ENCODE results near the gene MYEF2.

Gene MYEF2

GRCh38 chr15:48096355-48096786 lies 81.7 kb downstream of the MYEF2 start:
- peak; percentile 51 for DNase-seq (ENCODE audit: low read depth)
- no peak overlapping the region for H3K4me3 ChIP-seq (ENCODE audit: low read depth, low read length)
- no peak for TF ChIP-seq CTCF (IDR thresholded peaks at IDR 0.05; ENCODE audit: insufficient read depth, low read depth, low read length, missing control alignments)

- TF ChIP-seq CTCF (IDR thresholded peaks at IDR 0.05; ENCODE audit: insufficient read depth, low read depth, low read length, missing control alignments), result no peak
Observed at GRCh38 chr15:48091522-48091921, 86.6 kb downstream of the MYEF2 start.

GRCh38 chr15:48090666-48091065 lies 87.4 kb downstream of the MYEF2 start:
- no peak overlapping the region for H3K4me3 ChIP-seq (ENCODE audit: low read depth, low read length)
- no peak for DNase-seq (ENCODE audit: low read depth)
- TF ChIP-seq CTCF (IDR thresholded peaks at IDR 0.05; ENCODE audit: insufficient read depth, low read depth, low read length, missing control alignments), result no peak

More at GRCh38 chr15:48091522-48091921, 86.6 kb downstream of the MYEF2 start:
- no peak for DNase-seq (ENCODE audit: low read depth)
- H3K4me3 ChIP-seq (ENCODE audit: low read depth, low read length), result no peak overlapping the region

GRCh38 chr15:48090115-48090514 lies 88.0 kb downstream of the MYEF2 start:
- DNase-seq (ENCODE audit: low read depth), result no peak
- no peak for TF ChIP-seq CTCF (IDR thresholded peaks at IDR 0.05; ENCODE audit: insufficient read depth, low read depth, low read length, missing control alignments)
- H3K4me3 ChIP-seq (ENCODE audit: low read depth, low read length), result no peak overlapping the region

GRCh38 chr15:48089702-48090101 lies 88.4 kb downstream of the MYEF2 start:
- TF ChIP-seq CTCF (IDR thresholded peaks at IDR 0.05; ENCODE audit: insufficient read depth, low read depth, low read length, missing control alignments), result no peak
- DNase-seq (ENCODE audit: low read depth), result no peak
- H3K4me3 ChIP-seq (ENCODE audit: low read depth, low read length), result no peak overlapping the region

- no peak for DNase-seq (ENCODE audit: low read depth)
- H3K4me3 ChIP-seq (ENCODE audit: low read depth, low read length), result no peak overlapping the region
- no peak for TF ChIP-seq CTCF (IDR thresholded peaks at IDR 0.05; ENCODE audit: insufficient read depth, low read depth, low read length, missing control alignments)
Observed at GRCh38 chr15:48087844-48088243, 90.3 kb downstream of the MYEF2 start.

- H3K4me3 ChIP-seq (ENCODE audit: low read depth, low read length), result no peak overlapping the region
- no peak for TF ChIP-seq CTCF (IDR thresholded peaks at IDR 0.05; ENCODE audit: insufficient read depth, low read depth, low read length, missing control alignments)
- DNase-seq (ENCODE audit: low read depth), result no peak
Observed at GRCh38 chr15:48086576-48086975, 91.5 kb downstream of the MYEF2 start.

Data from GM12865 (cell line).